HUES6 (cell line): ENCODE results near the gene ATP6V0B.

Experiments used
- H3K27ac ChIP-seq: 2 replicates; pipeline ENCODE4 v1.7.0; 2013; ENCODE audit warnings: low read depth, mild to moderate bottlenecking, low read length, inconsistent platforms
- H3K27me3 ChIP-seq: 2 replicates; pipeline ENCODE4 v1.6.1; 2013; ENCODE audit warnings: low read length; ENCODE audit not compliant: control insufficient read depth, insufficient read depth
- H3K36me3 ChIP-seq: 2 replicates; pipeline ENCODE4 v1.6.1; 2013; ENCODE audit warnings: low read length; ENCODE audit not compliant: control insufficient read depth, insufficient read depth
- H3K4me1 ChIP-seq: 2 replicates; pipeline ENCODE4 v1.6.1; 2013; ENCODE audit warnings: low read length; ENCODE audit not compliant: control insufficient read depth, insufficient read depth
- H3K4me3 ChIP-seq: 2 replicates; pipeline ENCODE4 v1.5.1; 2013; ENCODE audit warnings: low read depth, low read length
- H3K9ac ChIP-seq: one replicate; pipeline ENCODE4 v1.6.1; 2013; ENCODE audit warnings: mild to moderate bottlenecking, low read length
- H3K9me3 ChIP-seq: 2 replicates; pipeline ENCODE4 v1.6.1; 2013; ENCODE audit warnings: low read depth, low read length; ENCODE audit not compliant: control insufficient read depth, insufficient read depth

ATP6V0B gene

DNA sequence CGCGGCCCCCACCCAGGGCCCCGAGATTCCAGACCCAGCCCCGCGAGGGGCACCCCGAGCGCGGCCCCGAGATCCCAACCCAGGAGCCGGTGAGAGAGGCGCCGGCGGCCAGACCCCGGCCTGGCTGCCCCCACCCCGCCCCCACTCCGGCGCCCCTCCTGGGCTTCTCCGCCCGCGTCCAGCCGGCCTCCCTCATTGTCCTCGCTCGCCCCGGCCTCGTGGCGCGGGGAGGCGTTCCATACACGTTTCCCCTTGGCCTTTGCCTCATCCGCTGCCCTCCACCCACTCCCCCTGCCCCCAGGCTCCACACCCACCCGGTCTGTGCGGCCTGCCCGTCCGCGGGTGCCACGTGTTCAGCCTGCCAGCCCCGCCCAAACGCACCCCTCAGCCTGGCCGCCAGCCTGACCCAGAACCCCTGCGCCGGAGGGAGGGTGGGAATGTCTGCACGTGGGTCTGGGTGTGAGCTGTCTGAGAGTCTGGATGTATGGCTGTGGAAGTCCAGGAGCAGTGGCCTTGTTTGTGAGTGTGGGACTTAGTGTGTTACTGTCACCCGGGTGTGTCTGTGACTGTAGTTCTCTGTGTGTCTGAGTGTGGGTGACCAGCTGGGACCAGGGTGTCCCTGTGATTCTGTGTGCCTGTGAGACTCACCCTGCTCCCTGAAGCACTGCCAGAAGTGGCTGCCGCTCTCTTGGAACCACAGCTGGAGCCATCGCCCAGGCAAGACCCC, 4.9 kb downstream of the ATP6V0B start:
- Histone ChIP-seq H3K27ac (no peak overlapping the region), H3K4me3 (peak overlapping the region; percentile 61), H3K36me3 (peaks cover 47% of the 10 kb centered on the region), H3K9ac (peak overlapping the region; percentile 76), H3K9me3 (no peaks in the 10 kb centered on the region), H3K4me1 (peaks cover 18% of the 10 kb centered on the region), H3K27me3 (no peaks in the 10 kb centered on the region)

DNA sequence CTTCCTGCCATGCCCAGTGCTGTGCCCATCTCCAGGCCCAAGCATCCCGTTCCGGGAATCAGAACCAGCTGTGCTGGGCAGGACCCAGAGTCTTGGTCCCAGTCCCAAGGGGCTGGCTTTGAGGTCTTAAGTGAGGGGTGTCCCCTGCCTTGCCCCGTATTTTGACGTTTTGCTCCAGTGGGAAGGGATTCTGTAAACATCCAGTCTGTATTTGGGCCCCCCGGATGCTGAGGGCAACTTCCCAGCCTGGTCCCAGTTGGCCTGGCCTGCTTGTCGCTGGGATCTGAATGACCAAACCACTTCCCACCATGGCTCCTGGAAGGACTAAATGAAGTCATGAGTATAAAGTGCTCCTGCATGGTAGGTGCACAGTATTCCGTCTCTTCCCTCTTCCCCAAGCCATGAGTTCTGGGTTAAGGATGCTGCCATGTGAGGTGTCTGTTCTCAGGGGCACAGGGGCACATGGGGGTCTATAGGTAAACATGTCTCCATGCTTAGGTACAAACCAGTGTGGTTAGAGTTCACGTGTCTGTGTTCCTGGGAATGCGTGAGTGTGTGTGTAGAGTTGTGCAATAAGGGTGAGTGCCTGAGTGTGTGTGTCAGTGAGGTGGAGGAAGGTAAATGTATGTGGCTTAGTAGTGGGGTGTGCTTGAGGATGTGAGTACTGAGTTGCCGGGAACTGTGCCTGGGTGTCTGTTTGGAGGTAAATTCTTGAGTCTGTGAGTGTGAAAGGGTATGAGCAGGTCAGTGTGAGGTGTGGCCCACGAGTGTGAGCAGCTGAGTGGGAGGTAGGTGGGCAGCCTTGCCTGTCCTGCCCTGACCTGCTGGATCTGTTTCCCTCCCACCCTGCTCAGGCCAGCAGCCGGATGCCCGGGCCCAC, 5.7 kb downstream of the ATP6V0B start:
- Histone ChIP-seq H3K4me3 (peak overlapping the region; percentile 61), H3K4me1 (peaks cover 18% of the 10 kb centered on the region), H3K9me3 (no peaks in the 10 kb centered on the region), H3K9ac (peak overlapping the region; percentile 76), H3K27ac (no peak overlapping the region), H3K27me3 (no peaks in the 10 kb centered on the region), H3K36me3 (peaks cover 54% of the 10 kb centered on the region)

GRCh38 chr1:43981135-43981491, 6.4 kb downstream of the ATP6V0B start:
- Histone ChIP-seq H3K27ac (no peak overlapping the region), H3K4me1 (peaks cover 12% of the 10 kb centered on the region), H3K4me3 (no peak overlapping the region), H3K9ac (peak overlapping the region; percentile 18), H3K9me3 (no peaks in the 10 kb centered on the region), H3K36me3 (peaks cover 59% of the 10 kb centered on the region), H3K27me3 (no peaks in the 10 kb centered on the region)

GRCh38 chr1:43981636-43982035, 6.9 kb downstream of the ATP6V0B start:
- no peaks in the 10 kb centered on the region for H3K27me3 ChIP-seq
- H3K4me3 ChIP-seq: no peak overlapping the region
- H3K36me3 ChIP-seq: peaks cover 58% of the 10 kb centered on the region
- no peak overlapping the region for H3K27ac ChIP-seq
- no peak overlapping the region for H3K9ac ChIP-seq
- H3K9me3 ChIP-seq: no peaks in the 10 kb centered on the region
- peaks cover 12% of the 10 kb centered on the region for H3K4me1 ChIP-seq

DNA sequence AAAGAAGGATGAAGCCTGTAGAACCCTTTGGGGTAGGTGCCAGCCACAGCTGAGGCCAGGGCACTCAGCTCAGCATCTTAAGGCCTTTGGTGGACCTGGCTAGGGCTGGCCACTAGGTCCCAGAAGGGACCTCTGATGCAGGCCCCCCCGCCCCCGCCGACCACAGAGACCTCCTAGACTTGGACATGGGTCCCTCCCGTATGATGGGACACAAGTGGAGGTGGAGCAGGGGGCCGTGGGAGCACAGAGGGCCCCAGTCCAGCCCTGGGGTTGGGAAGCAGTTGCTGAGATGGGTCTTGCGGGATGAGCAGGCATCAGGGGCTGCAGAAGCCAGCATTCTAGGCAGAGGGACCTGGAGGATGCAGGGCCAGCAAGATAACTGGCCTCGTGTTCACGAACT, 7.5 kb downstream of the ATP6V0B start:
- Histone ChIP-seq H3K27ac (no peak overlapping the region), H3K27me3 (no peaks in the 10 kb centered on the region), H3K36me3 (peaks cover 59% of the 10 kb centered on the region), H3K4me1 (peaks cover 12% of the 10 kb centered on the region), H3K9ac (no peak overlapping the region), H3K9me3 (no peaks in the 10 kb centered on the region), H3K4me3 (no peak overlapping the region)

- Histone ChIP-seq H3K27me3 (no peaks in the 10 kb centered on the region), H3K4me1 (peaks cover 12% of the 10 kb centered on the region), H3K9me3 (no peaks in the 10 kb centered on the region), H3K36me3 (peaks cover 56% of the 10 kb centered on the region), H3K4me3 (no peak overlapping the region), H3K9ac (no peak overlapping the region), H3K27ac (no peak overlapping the region)
These were observed 8.0 kb downstream of the ATP6V0B start for GRCh38 chr1:43982808-43983207.

DNA sequence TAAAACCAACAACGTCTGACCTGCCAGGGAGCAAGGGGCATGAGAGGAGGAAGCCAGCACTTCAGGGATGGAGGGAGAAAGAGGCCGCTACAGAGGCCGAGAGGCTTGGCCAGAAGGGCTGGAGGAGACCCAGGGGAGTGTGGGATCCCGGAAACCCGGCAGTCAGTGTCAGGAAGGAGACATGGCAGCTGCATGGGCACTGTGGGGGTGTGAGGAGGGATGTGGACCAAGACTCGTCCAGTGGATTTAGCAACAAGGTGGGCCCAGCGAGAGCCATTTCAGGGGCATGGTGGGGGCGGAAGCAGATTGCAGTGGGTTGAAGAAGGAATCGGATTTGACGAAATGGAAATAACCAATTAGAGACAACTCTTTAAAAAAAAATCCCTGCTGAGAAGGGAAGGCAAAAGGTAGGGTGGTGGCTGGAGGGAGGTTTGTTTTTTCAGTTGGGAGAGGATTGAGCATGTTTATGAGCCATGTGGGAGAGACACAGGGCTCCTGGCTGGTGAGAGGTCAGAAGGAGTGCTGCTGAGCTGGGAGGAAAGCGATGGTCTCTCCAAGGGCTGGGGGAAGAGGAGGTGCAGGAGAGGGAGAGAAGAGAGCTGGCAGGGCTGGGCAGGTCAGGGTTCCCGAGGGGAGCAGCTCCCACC, 8.6 kb downstream of the ATP6V0B start:
- no peak overlapping the region for H3K4me3 ChIP-seq
- H3K9ac ChIP-seq: no peak overlapping the region
- H3K4me1 ChIP-seq: peaks cover 12% of the 10 kb centered on the region
- H3K27me3 ChIP-seq: no peaks in the 10 kb centered on the region
- H3K36me3 ChIP-seq: peaks cover 53% of the 10 kb centered on the region
- H3K27ac ChIP-seq: no peak overlapping the region
- H3K9me3 ChIP-seq: no peaks in the 10 kb centered on the region

- peaks cover 11% of the 10 kb centered on the region for H3K4me1 ChIP-seq
- H3K9me3 ChIP-seq: no peaks in the 10 kb centered on the region
- H3K4me3 ChIP-seq: no peak overlapping the region
- H3K9ac ChIP-seq: no peak overlapping the region
- H3K36me3 ChIP-seq: peaks cover 53% of the 10 kb centered on the region
- no peaks in the 10 kb centered on the region for H3K27me3 ChIP-seq
- H3K27ac ChIP-seq: no peak overlapping the region
These were observed 10.1 kb downstream of the ATP6V0B start for GRCh38 chr1:43984855-43985254.

DNA sequence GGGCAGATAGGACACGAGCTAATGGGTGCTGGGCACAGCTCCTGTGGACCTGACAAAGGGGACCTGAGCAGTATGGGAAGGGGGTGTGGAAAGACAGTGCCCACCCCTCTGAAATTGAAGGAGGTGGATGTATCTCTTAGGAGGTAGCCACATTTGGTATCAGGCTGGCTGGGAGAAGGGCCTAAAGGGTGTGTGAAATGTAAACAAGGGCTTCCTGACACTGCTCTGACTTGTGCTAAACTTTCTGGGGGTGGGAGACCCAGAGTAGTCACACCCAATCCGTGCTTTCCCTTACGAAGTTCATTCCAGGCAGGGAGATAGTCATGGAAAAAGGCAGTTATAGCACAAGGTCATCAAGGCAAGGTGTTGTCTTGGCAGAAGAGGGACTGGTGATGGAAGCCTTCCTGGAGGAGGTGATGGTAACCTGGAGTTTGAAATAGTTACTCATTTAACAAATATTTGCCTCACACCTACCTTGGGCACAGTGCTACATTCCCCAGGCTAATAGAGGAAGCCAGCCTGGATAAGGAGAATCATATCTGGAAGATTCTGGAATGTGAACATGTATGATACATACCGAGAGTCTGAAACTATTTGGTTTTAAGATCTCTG, 11.3 kb downstream of the ATP6V0B start:
- peaks cover 53% of the 10 kb centered on the region for H3K36me3 ChIP-seq
- no peaks in the 10 kb centered on the region for H3K27me3 ChIP-seq
- H3K27ac ChIP-seq: no peak overlapping the region
- no peak overlapping the region for H3K4me3 ChIP-seq
- no peaks in the 10 kb centered on the region for H3K9me3 ChIP-seq
- H3K4me1 ChIP-seq: peaks cover 5% of the 10 kb centered on the region; the same call in 1 of the 2 replicates
- H3K9ac ChIP-seq: no peak overlapping the region

- no peak overlapping the region for H3K9ac ChIP-seq
These were observed 12.0 kb downstream of the ATP6V0B start for GRCh38 chr1:43986712-43987111.

More at GRCh38 chr1:43986712-43987111, 12.0 kb downstream of the ATP6V0B start:
- Histone ChIP-seq H3K27ac (no peak overlapping the region), H3K27me3 (no peaks in the 10 kb centered on the region), H3K4me3 (no peak overlapping the region), H3K36me3 (peaks cover 46% of the 10 kb centered on the region), H3K9me3 (no peaks in the 10 kb centered on the region), H3K4me1 (peaks cover 7% of the 10 kb centered on the region; the same call in 1 of the 2 replicates)
